Mesothelial cell of epicardium (in vitro differentiated cells): ENCODE data around the gene ANXA2. TPM values are rescaled to one million over a fixed set of nuclear protein-coding genes. Genes with fewer than 3 reads are reported as not detected.

Experiments used
- DNase-seq, 2 experiments: peaks; one replicate each; pipeline ENCODE4 v3.0.0; 2021; ENCODE audit warnings: low spot score in 2 of 2; ENCODE audit not compliant: unreplicated experiment in 2 of 2
- H3K27ac Mint-ChIP-seq: 2 replicates; pipeline ENCODE4 v1.8.0; 2021; ENCODE audit warnings: mixed read lengths
- H3K27me3 Mint-ChIP-seq: 2 replicates; pipeline ENCODE4 v1.8.0; 2021; ENCODE audit warnings: low read depth, mixed read lengths
- H3K36me3 Mint-ChIP-seq: 2 replicates; pipeline ENCODE4 v1.8.0; 2021; ENCODE audit warnings: mixed read lengths
- H3K4me1 Mint-ChIP-seq: 2 replicates; pipeline ENCODE4 v1.8.0; 2021; ENCODE audit warnings: mixed read lengths
- H3K4me3 Mint-ChIP-seq: 2 replicates; pipeline ENCODE4 v1.8.0; 2021; ENCODE audit warnings: mild to moderate bottlenecking, moderate library complexity, mixed read lengths
- H3K9me3 Mint-ChIP-seq: 2 replicates; pipeline ENCODE4 v1.8.0; 2021; ENCODE audit warnings: mixed read lengths
- CTCF ChIP-seq: fragments of 200-600 bp; sonication (generic); IDR thresholded peaks from one replicate; pipeline ENCODE4 v1.5.0; 2021; ENCODE audit warnings: antibody characterized with exemption; ENCODE audit not compliant: unreplicated experiment
- total RNA-seq: library from RNA; stranded (reverse); gene quantifications from 3 replicates; pipeline ENCODE4 v1.2.1, GENCODE V29; 2021

ANXA2 gene
- 1,031 to 1,044 TPM (median 1,040 TPM) in 3 replicates for total RNA-seq

- Mint-ChIP-seq H3K4me3 (peak within 1 kb of the TSS; percentile 90), H3K27ac (peak within 1 kb of the TSS; percentile 99), H3K27me3 (peaks cover 3% of the 10 kb centered on the region), H3K4me1 (peaks cover 77% of the 10 kb centered on the region), H3K36me3 (peaks cover 4% of the 10 kb centered on the region), H3K9me3 (no peaks in the 10 kb centered on the region)
- peak; percentile 60 to 72 for DNase-seq
- TF ChIP-seq CTCF = no peak
Observed at GRCh38 chr15:60397772-60398445, at the start of gene ANXA2. Gene ANXA2, minus strand, starts transcription at chr15:60397986. Its CDS starts 11,911 bp downstream, at chr15:60386075.

GRCh38 chr15:60444289-60444912 is 46.6 kb upstream of the ANXA2 start:
- Mint-ChIP-seq H3K4me3 (no peak overlapping the region), H3K36me3 (peaks cover 17% of the 10 kb centered on the region), H3K27me3 (no peaks in the 10 kb centered on the region), H3K9me3 (no peaks in the 10 kb centered on the region), H3K27ac (no peak overlapping the region), H3K4me1 (peaks cover 17% of the 10 kb centered on the region)
- no peak for DNase-seq
- peak; percentile 41 for TF ChIP-seq CTCF

- DNase-seq = no peak
- Mint-ChIP-seq H3K27ac (peak overlapping the region; percentile 76), H3K4me1 (peaks cover 17% of the 10 kb centered on the region), H3K36me3 (peaks cover 9% of the 10 kb centered on the region), H3K27me3 (no peaks in the 10 kb centered on the region), H3K9me3 (no peaks in the 10 kb centered on the region), H3K4me3 (no peak overlapping the region)
- TF ChIP-seq CTCF = no peak
Observed at GRCh38 chr15:60442763-60443162, 45.0 kb upstream of the ANXA2 start.

GRCh38 chr15:60442031-60442650 is 44.4 kb upstream of the ANXA2 start:
- H3K27me3 Mint-ChIP-seq = no peaks in the 10 kb centered on the region
- no peak for TF ChIP-seq CTCF
- DNase-seq = no peak
- peaks cover 17% of the 10 kb centered on the region for H3K4me1 Mint-ChIP-seq
- H3K27ac Mint-ChIP-seq = no peak overlapping the region
- peaks cover 6% of the 10 kb centered on the region for H3K36me3 Mint-ChIP-seq
- H3K4me3 Mint-ChIP-seq = no peak overlapping the region
- no peaks in the 10 kb centered on the region for H3K9me3 Mint-ChIP-seq

GRCh38 chr15:60441331-60441730 is 43.5 kb upstream of the ANXA2 start:
- no peak overlapping the region for H3K4me3 Mint-ChIP-seq
- H3K4me1 Mint-ChIP-seq = peaks cover 17% of the 10 kb centered on the region
- peak overlapping the region; percentile 22 for H3K27ac Mint-ChIP-seq
- peaks cover 3% of the 10 kb centered on the region for H3K36me3 Mint-ChIP-seq
- H3K27me3 Mint-ChIP-seq = no peaks in the 10 kb centered on the region
- no peak for DNase-seq
- TF ChIP-seq CTCF = no peak
- H3K9me3 Mint-ChIP-seq = no peaks in the 10 kb centered on the region
